ENCODE measurements around the gene NOXO1.

The NOXO1 gene

DNA sequence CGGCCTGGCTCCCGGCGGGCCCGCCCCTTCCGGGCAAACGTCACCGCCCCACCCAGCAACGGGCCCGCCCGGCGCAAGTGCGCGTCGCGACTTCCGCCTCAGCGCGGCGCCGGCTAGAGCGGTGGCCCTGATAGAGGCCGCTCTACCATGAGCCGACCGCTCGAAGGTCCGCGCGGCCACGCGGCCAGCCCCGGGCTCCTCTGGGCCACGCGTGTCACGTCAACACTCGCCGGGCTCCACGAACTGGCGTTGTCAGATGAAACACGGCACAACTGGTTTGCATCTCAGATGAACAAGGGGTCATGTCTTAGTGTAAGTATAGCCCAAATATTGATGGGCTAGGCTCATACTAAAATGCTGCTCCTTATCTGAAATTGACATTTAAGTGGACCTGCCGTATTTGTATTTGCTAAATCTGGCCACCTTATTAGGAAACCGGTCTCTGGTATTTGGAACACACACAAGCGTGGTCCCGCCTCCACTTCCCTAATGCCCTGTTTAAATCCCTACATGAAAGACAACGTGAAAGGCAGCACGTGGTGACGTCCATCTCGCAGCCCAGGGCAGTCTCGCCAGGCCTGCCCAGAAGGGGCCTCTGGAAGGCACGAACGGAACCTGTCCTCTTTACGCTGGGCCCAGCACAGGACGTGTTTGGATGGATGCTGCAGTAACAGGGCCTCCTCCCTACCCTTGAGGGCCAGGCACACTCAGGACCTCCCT lies 28.7 kb upstream of the NOXO1 start, which contains the start of gene ZNF598:
TSS of gene ZNF598 (minus strand) at position 31 of the 720 bp plus-strand sequence.
- DNase-seq: peak; percentile 91

DNA sequence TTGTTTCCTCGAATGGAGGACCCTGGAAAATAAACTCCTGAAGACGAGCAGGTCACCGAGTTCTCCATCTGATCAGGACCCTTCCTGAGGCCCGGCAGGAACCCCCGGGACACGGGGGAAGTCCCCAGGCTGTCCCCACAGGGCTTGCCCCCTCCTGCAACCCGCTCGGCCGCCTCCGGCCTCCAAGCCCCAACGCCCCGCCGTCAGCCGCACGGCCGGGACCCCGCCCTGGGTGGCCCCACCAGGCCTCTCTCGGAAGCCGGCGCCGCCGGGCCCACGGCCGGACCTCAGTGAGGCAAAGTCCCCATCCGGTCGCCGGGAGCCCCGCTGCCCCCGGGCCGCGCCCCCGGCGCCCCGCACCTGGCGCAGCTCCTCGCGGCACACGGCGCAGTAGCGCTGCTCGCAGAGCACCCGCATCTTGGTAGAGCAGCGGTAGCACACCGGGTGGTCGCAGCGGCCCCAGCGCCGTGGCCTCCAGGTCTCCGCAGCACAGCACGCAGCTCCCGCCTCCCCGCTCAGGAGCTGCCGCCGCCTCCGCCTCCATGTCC lies 28.0 kb upstream of the NOXO1 start:
- no peak for DNase-seq

DNA sequence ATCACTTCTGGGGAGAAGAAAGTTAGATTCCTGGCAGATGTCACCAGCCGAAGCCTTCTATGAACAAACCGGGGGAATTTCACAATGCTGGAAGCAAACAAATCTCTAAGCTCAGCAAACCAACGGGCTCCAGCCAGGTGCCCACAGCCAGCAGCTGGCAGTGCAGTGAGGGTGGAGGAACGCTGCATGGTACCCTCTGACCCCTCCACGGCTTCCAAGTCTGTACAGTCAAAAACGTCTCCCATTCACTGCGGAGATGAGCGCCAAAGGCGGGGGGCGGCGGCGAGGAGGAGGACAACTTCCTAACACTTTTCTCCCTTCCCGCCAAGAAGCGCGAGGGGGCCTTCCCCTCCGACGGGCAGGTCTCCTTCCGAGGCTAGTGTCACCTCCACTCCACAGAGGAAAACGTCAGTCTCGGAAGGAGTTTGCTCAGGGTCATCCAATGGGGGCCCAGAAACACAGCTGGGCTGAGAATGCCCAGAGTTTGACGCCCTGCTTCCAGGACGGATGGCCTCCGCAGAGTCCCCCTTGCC lies 27.4 kb upstream of the NOXO1 start:
- DNase-seq: peak; percentile 53

DNA sequence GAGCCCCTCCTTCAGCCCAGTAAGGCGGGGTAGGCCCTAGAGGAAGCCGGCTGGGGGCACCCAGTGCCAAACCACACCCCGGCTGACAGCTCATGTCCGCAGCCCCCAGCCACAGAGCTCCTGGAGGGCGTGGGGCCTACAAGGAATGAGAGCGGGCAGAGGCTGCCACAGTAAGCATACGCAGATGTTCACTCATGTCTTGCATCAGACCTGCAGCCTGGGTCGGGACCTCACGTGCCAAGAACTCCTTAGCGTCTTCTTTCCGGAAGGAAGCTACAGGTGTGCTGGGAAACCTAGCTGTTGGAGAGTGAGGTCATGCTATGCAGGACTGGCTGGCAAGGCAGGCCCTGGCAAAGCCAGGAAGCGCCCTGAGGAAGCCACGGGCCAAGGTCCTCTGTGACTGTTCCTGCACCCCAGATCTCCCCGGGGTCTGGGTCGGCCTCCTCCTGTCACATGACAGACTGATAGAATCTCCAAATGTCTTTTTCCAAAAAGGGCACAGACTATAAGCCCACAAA lies 26.8 kb upstream of the NOXO1 start:
- DNase-seq: no peak

DNA sequence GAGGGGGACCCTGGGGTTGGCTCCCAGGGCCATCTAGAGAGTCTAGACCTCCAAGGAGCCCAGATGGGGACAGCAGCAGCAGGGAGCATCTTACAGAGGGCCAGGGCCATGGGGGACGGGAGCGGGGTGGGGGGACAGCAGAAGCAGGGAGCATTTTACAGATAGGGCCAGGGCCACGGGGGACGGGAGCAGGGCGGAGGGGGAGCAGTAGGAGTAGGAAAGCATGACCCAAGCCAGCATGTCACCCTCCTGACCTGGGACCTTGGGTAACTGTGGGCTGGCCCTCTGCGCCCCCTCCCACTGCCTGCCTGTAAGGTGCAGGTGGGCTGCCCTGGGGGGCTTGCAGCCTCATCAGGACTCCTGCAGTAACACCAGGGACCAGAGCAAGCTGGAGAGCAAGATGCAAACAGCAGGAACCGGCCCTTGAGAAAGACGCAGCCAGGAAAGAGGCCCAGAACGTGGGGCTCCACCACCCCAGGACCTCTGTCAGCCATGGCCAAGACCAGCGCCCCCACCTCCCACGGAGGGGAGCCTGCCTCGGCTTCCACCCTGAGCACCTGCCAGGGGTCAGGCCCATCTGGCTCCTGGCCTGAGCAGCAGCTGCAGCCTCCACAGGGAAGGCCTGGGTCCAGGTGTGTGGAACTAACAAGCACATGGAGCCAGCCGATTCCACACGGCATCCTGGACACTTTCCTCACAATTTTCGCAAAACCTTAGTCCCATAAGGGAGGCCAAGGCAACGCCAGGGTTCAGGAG lies 26.0 kb upstream of the NOXO1 start:
- DNase-seq: no peak

DNA sequence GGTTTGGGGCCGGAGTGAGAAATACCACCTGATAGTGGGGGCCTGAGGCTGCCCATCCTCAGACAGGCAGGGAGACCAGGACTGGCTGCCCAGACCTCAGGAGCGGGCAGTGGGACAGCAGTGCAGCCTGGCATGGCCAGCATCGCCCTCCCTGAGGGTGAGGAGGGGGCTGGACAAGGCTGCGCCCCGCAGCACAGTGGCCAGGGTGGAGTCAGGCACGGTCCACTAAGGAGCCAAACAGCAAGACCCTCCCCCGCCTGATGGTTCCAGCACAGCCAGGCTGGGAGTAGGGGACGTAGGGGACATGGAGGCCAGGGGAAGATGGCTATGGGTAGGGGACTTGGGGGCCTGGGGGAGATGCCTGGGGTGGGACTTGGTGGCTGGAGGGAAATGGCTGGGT lies 25.0 kb upstream of the NOXO1 start:
- no peak for DNase-seq

GRCh38 chr16:2005646-2006045 lies 24.4 kb upstream of the NOXO1 start:
- peak; percentile 47 for DNase-seq

DNA sequence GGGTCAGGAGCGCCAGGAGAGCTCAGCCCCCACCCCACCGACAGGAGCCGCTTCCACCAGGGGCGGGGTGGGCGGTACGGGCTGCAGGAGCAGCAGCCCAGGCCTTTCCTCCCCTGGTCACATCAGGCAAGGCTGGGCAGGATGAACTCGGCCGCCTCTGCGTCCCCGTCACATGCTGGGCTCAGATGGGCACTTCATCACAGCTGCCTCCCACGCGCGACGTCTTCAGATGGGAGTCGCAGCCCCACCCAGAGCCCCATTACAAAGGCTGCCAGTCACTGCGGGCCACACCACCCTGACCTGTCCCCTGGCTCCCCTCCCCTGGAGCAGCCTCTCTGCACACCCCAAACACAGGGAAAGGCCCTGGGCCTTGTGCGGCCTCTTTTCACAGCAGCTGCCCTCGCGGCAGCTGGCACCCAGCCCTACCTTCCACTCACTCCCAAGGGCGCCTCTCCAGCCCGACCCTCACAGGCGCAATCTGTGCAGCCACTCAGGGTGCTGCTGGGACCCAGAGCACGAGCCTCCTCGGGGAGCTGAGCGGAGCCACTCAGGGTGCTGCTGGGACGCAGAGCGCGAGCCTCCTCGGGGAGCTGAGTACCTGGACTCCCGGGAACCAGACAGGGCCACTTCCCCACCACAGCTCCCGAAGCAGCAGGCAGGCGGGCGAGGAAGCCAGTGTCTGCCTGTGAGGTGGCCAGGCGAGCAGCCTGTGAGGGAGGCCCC lies 23.7 kb upstream of the NOXO1 start:
- DNase-seq: peak; percentile 58

DNA sequence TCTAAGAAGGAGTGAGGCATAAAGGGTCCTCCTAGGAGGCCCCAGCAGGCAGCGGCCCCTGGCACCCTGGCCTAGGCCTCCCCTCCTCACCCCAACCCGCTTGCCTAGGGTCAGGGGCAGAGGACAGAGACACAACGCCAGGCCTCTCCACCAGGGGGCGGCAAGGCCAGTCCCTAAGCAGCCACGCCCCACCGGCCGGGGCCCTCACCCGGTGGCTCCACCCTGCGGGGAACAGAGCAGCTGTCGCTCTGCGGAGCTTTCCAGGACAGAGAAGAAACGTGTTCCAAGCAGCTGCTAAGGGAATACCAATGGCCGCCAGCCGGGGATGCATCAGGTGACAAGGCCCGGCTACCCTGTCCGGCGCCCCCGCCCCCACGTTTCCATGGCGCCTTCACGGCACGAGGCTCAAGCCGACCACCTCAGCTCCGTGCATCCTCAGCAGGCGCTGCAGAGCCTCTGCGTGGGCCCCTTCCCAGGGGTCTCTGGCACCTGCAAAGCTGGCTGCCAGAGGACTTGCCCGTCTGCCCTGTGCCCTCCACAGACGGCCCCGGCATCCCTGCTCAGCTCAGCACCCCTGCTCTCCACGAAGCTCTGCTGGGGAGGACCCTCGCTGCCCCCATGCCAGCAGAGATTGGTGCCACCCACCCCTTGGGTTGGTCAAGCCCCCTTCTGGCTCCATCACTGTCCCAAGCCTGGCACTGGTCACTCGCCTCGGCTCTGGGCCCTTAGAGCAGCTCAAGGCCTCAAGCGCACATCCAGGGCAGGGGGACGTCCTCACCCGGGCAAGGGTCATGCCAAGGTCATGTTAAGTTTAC lies 22.8 kb upstream of the NOXO1 start:
- peak; percentile 99 for DNase-seq

- no peak for DNase-seq
Measured at GRCh38 chr16:2003231-2003826, 22.1 kb upstream of the NOXO1 start.

GRCh38 chr16:2002406-2003230 lies 21.3 kb upstream of the NOXO1 start:
- DNase-seq: no peak

GRCh38 chr16:2001456-2002355 lies 20.4 kb upstream of the NOXO1 start:
- DNase-seq: no peak

DNA sequence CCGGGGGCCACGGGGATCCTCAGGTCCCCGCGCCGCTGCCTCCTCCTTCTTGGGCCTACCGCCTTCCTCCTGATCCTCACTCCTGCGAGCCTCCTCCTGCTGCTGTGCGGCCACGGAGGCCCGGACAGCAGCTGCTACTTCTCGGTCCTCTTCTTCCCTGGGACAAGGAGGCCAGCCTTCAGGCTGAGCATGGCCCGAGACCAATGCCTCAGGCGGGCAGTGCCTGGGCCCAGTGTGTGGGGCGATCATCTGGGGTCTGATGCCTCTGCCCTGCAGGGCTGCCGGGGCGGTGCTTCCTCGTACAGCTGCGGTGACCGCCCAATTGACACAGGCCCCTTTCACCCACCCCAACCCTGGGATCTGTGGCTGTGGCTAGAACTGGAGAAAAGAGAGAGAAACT lies 19.8 kb upstream of the NOXO1 start:
- no peak for DNase-seq

- DNase-seq: no peak
Measured at GRCh38 chr16:1999866-2000514, 18.7 kb upstream of the NOXO1 start.

- DNase-seq: no peak
Measured at GRCh38 chr16:1998852-1999801, 17.9 kb upstream of the NOXO1 start.

DNA sequence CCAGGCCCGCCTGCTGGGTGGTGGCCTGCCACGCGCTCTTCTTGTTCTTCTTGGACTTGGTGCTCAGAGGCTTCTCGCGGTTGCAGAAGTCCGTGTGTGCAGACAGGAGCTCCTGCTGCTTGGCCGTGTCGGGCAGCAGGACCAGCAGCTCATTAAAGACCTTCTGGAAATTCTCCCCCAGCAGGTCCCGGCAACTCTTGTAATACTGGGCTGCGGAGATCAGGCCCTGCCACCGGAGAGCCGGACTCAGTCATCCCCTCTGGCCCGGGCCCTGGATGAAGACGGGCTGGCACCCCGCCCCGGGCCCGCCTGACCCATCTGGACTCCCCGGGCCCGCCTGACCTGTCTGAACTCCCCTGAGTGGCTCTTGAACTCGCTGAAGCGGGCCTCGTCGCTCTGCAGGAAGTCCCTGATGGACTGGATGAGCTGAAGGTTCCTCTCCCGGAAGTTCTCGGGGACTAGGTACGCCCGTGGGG lies 17.1 kb upstream of the NOXO1 start:
- no peak for DNase-seq

- DNase-seq: no peak
Measured at GRCh38 chr16:1997494-1998359, 16.5 kb upstream of the NOXO1 start.

All from NCI-H82 (cell line).